K562 (cell line): ENCODE measurements around the gene RPS6KA2. TPM values are rescaled to one million over a fixed set of nuclear protein-coding genes. Genes with fewer than 3 reads are reported as not detected.

Experiments used
- ATAC-seq: fragments of 200-7000 bp; cut with Tn5 transposase; 3 replicates; pipeline ENCODE4 v1.9.1; 2020; ENCODE audit warnings: moderate library complexity
- BruUV-seq: library from RNA; stranded (reverse); fragments of 400-500 nt; replicated peaks from 2 replicates; lab custom pipeline; 2021; lab: Mats Ljungman, UMichigan
- CTCF ChIA-PET: fragments of 300-600 bp; formaldehyde crosslinking; extraction: SDS; loops from one replicate; lab custom pipeline; 2021; ENCODE audit warnings: low intra/inter-chr PET ratio; lab: Yijun Ruan, JAX
- POLR2A ChIA-PET: fragments of 300-600, 350-650 bp; sonication (Branson Sonifier 250); formaldehyde crosslinking; extraction: SDS; loops from one replicate; lab custom pipeline; 2021; ENCODE audit warnings: antibody characterized with exemption, inconsistent platforms; lab: Yijun Ruan, JAX
- DNase-seq, 4 experiments: peaks; one replicate each; pipeline versions ENCODE4 v3.0.0 to v3.0.0-alpha.2; 2011 to 2018; ENCODE audit warnings: low spot score in 3 of 4, mixed read lengths in 3 of 4; ENCODE audit errors: extremely low read depth in 1 of 4
- FAIRE-seq: peaks from 2 replicates; lab custom pipeline; 2011; peaks lifted over from hg19 to GRCh38; lab: Jason Lieb, UNC
- H2AFZ ChIP-seq: 2 replicates; pipeline ENCODE4 v1.6.0; 2011; ENCODE audit warnings: low read depth, low read length, control low read depth, inconsistent platforms
- H3K27ac ChIP-seq: fragments of 200-600 bp; 3 replicates; pipeline ENCODE4 v1.8.0; 2011; ENCODE audit warnings: low read depth, mild to moderate bottlenecking, control low read depth, inconsistent platforms, low read length, moderate library complexity, mixed read lengths; ENCODE audit errors: extremely low read depth
- H3K27me3 ChIP-seq, 2 experiments: fragments of 300-600 bp in 1 of 2; 2 replicates in 1 of 2; 3 replicates in 1 of 2; pipeline versions ENCODE4 v1.6.0 to v1.8.0; 2011; ENCODE audit warnings: inconsistent platforms in 2 of 2, low read length in 2 of 2, mild to moderate bottlenecking in 1 of 2, mixed read lengths in 1 of 2, moderate library complexity in 1 of 2; ENCODE audit not compliant: control insufficient read depth in 2 of 2, insufficient read depth in 2 of 2
- H3K36me3 ChIP-seq: fragments of 300-600 bp; 3 replicates; pipeline ENCODE4 v1.8.0; 2011; ENCODE audit warnings: mild to moderate bottlenecking, low read length, inconsistent platforms; ENCODE audit not compliant: control insufficient read depth, insufficient read depth
- H3K4me1 ChIP-seq, 2 experiments: fragments of 200-600 bp in 1 of 2; replicated peaks in 1 of 2; 2 replicates in 1 of 2; 3 replicates in 1 of 2; pipeline versions ENCODE4 v1.5.1 to v1.8.0; 2011; ENCODE audit warnings: inconsistent platforms in 2 of 2, low read length in 2 of 2, mild to moderate bottlenecking in 1 of 2, mixed read lengths in 1 of 2, moderate library complexity in 1 of 2; ENCODE audit not compliant: control insufficient read depth in 2 of 2, insufficient read depth in 2 of 2
- H3K4me2 ChIP-seq: 2 replicates; pipeline ENCODE4 v1.6.1; 2011; ENCODE audit warnings: low read length, control low read depth, inconsistent platforms, mixed read lengths; ENCODE audit not compliant: insufficient read depth
- H3K4me3 ChIP-seq: fragments of 200-600 bp; sonication (generic), shearing (Covaris generic); 2 replicates; pipeline ENCODE4 v1.5.1; 2016; ENCODE audit warnings: control low read depth, inconsistent platforms
- H3K79me2 ChIP-seq: fragments of 200-600 bp; 3 replicates; pipeline ENCODE4 v1.8.0; 2011; ENCODE audit warnings: low read length, inconsistent platforms; ENCODE audit not compliant: control insufficient read depth, insufficient read depth
- H3K9ac ChIP-seq, 2 experiments: 2 replicates each; pipeline versions ENCODE4 v1.6.0 to v1.6.1; 2011; ENCODE audit warnings: low read depth in 2 of 2, low read length in 2 of 2, control low read depth in 1 of 2, inconsistent platforms in 1 of 2, mild to moderate bottlenecking in 1 of 2, mixed read lengths in 1 of 2; ENCODE audit not compliant: insufficient read depth in 1 of 2
- H3K9me1 ChIP-seq: one replicate; pipeline ENCODE4 v1.6.0; 2011; ENCODE audit warnings: inconsistent platforms, mild to moderate bottlenecking, low read length, moderate library complexity; ENCODE audit not compliant: control insufficient read depth, insufficient read depth
- H3K9me3 ChIP-seq: replicated peaks from 2 replicates; pipeline ENCODE4 v1.5.1; 2011; ENCODE audit warnings: low read depth, low read length, inconsistent platforms; ENCODE audit not compliant: control insufficient read depth, insufficient read depth
- H4K20me1 ChIP-seq: replicated peaks from 2 replicates; pipeline ENCODE4 v1.6.1; 2011; ENCODE audit warnings: low read length, inconsistent platforms, mixed read lengths; ENCODE audit not compliant: control insufficient read depth, insufficient read depth
- BRF1 ChIP-seq: IDR thresholded peaks from 3 replicates; pipeline ENCODE4 v1.6.1; 2011; ENCODE audit warnings: borderline replicate concordance, mild to moderate bottlenecking; ENCODE audit not compliant: insufficient read length; ENCODE audit errors: extremely low read depth
- CCNT2 ChIP-seq: IDR thresholded peaks from 2 replicates; pipeline ENCODE4 v1.6.1; 2011; ENCODE audit warnings: borderline replicate concordance, low read depth, mild to moderate bottlenecking, moderate library complexity, mixed read lengths, low read length; ENCODE audit not compliant: insufficient read length; ENCODE audit errors: extremely low read depth
- ETS2 ChIP-seq: IDR thresholded peaks from 2 replicates; pipeline ENCODE4 v1.6.1; 2016; ENCODE audit warnings: borderline replicate concordance, missing genetic modification characterization, mild to moderate bottlenecking, moderate library complexity, missing compliant biosample characterization; ENCODE audit not compliant: poor library complexity, severe bottlenecking
- FOSL1 ChIP-seq: fragments of 200-800 bp; sonication (Bioruptor generic); conservative IDR thresholded peaks from 2 replicates; pipeline ENCODE4 v1.6.1; 2016; ENCODE audit warnings: missing genetic modification characterization, missing compliant biosample characterization
- GTF3C2 ChIP-seq: IDR thresholded peaks from 3 replicates; pipeline ENCODE4 v1.6.1; 2011; ENCODE audit warnings: borderline replicate concordance, mild to moderate bottlenecking, moderate library complexity; ENCODE audit not compliant: insufficient read length; ENCODE audit errors: extremely low read depth
- ID3 ChIP-seq, 2 experiments: fragments of 250-450 bp in 1 of 2; fragments of 450-650 bp in 1 of 2; sonication (Bioruptor Pico) in 1 of 2; IDR thresholded peaks; 2 replicates each; pipeline versions ENCODE4 v1.6.1 to v1.8.0; 2016 to 2021; ENCODE audit warnings: mild to moderate bottlenecking in 2 of 2, moderate library complexity in 2 of 2, missing compliant biosample characterization in 1 of 2, missing genetic modification characterization in 1 of 2
- ZNF583 ChIP-seq: fragments of 250-450 bp; sonication (Bioruptor Pico); IDR thresholded peaks from 2 replicates; pipeline ENCODE4 v1.4.0; 2020
- WGBS: fragments of 100-300 bp; shearing (Covaris generic); methylation state at CpG from one replicate; pipeline ENCODE4 v1.1.6; 2016; ENCODE audit warnings: low coverage, mixed read lengths; ENCODE audit not compliant: insufficient coverage; ENCODE audit errors: missing lambda C conversion rate; 5-methylcytosine and 5-hydroxymethylcytosine counted together
- in situ Hi-C: fragments of 300-500 bp; cut with MboI; formaldehyde crosslinking; loops from 4 replicates; pipeline ENCODE4 v1.15.0; 2018; ENCODE audit warnings: inconsistent platforms, mixed read lengths
- intact Hi-C: fragments of 100-400 bp; cut with micrococcal nuclease; formaldehyde crosslinking; loops from 2 replicates; pipeline ENCODE4 v1.14.2; 2022
- polyA plus RNA-seq, 8 experiments: library from polyadenylated mRNA; depleted of rRNA in 4 of 8; stranded (reverse) in 5 of 8; unstranded in 3 of 8; fragments of >200 nt; fragmentation: Nextera tagmentation in 2 of 8; fragmentation: Illumina TruSeq in 1 of 8; extraction: Ambion mirVana in 2 of 8; extraction: Trizol in 1 of 8; gene quantifications; 2 replicates each; pipeline versions ENCODE4 v1.2.1 to v1.2.3, GENCODE V29; 2011 to 2014; ENCODE audit warnings: inconsistent platforms in 1 of 8, missing spikeins in 1 of 8
- total RNA-seq, 7 experiments: library from RNA; depleted of rRNA in 6 of 7; stranded (reverse); fragments of >200 nt in 6 of 7; fragmentation: Illumina TruSeq in 2 of 7; extraction: Trizol in 2 of 7; gene quantifications; 2 replicates each; pipeline versions ENCODE4 v1.2.1 to v1.2.3, GENCODE V29; 2011 to 2021; ENCODE audit warnings: low replicate concordance in 1 of 7

Gene RPS6KA2
- total and polyA plus RNA-seq, 9 of the 15 experiments (the other 6 are each of a cell fraction or from before 2014, with no cell fraction given), result 0.29 to 1.00 (median 0.53) TPM

- DNase-seq (no peak), FAIRE-seq (no peak), ATAC-seq (no peak)
- H3K27me3 ChIP-seq, result peaks cover 70 to 89% of the 10 kb centered on the region in 2 experiments
- peaks cover 7% of the 10 kb centered on the region; the same call in 1 of the 2 replicates for H4K20me1 ChIP-seq
- H3K36me3 ChIP-seq, result no peaks in the 10 kb centered on the region
- H3K4me1 ChIP-seq, result peaks cover 0 to 4% of the 10 kb centered on the region in 2 experiments; a peak in 2 of 5 replicates
- no peak overlapping the region for H2AFZ ChIP-seq
- H3K27ac ChIP-seq, result no peak overlapping the region
- H3K9me1 ChIP-seq, result no peaks in the 10 kb centered on the region
- no peak overlapping the region for H3K4me3 ChIP-seq
- intact Hi-C loops (no loop called here), in situ Hi-C loops (no loop called here)
- ChIA-PET CTCF (no interaction called here), POLR2A (interaction anchor here (0.7 to 1.3 kb wide), 2 partner anchors 11 to 52 kb away, joined by 5 read pairs; no protein-coding TSS in a partner anchor)
- H3K9me3 ChIP-seq, result no peaks in the 10 kb centered on the region
- H3K4me2 ChIP-seq, result no peak overlapping the region
- TF ChIP-seq CCNT2 (no peak), BRF1 (no peak), ZNF583 (no peak), ETS2 (no peak), ID3 (CRISPR knock-in tag; IDR thresholded peaks at IDR 0.05) (no peak), ID3 (tag; IDR thresholded peaks at IDR 0.05) (no peak), GTF3C2 (no peak), FOSL1 (no peak)
- BruUV-seq, result no TSS peak
- no peaks in the 10 kb centered on the region for H3K79me2 ChIP-seq
- under 1% methylated on average over 9 of the region's 9 CpGs for WGBS
- H3K9ac ChIP-seq, result no peak overlapping the region
Observed at GRCh38 chr6:166494101-166494441, 133.0 kb downstream of the RPS6KA2 start.
